Ishikawa (cell line): ENCODE results near the gene EFNA3.

Experiments
- CREB1 ChIP-seq: IDR thresholded peaks from 2 replicates; pipeline ENCODE4 v1.6.1; 2012; ENCODE audit warnings: low read depth
- EGR1 ChIP-seq: IDR thresholded peaks from 2 replicates; pipeline ENCODE4 v1.6.1; 2012
- EP300 ChIP-seq: IDR thresholded peaks from 2 replicates; pipeline ENCODE4 v1.6.1; 2012; ENCODE audit warnings: borderline replicate concordance
- FOXM1 ChIP-seq: IDR thresholded peaks from 2 replicates; pipeline ENCODE4 v1.6.1; 2012; ENCODE audit warnings: low read depth, borderline replicate concordance
- NFIC ChIP-seq: IDR thresholded peaks from 2 replicates; pipeline ENCODE4 v1.6.1; 2012
- RAD21 ChIP-seq: IDR thresholded peaks from 2 replicates; pipeline ENCODE4 v1.6.1; 2012; ENCODE audit warnings: low read depth
- TAF1 ChIP-seq: IDR thresholded peaks from 2 replicates; pipeline ENCODE4 v1.6.1; 2012; ENCODE audit warnings: low read depth, mild to moderate bottlenecking
- TCF12 ChIP-seq: IDR thresholded peaks from 2 replicates; pipeline ENCODE4 v1.6.1; 2012; ENCODE audit warnings: low read depth
- TEAD4 ChIP-seq: IDR thresholded peaks from 2 replicates; pipeline ENCODE4 v1.6.1; 2012
- YY1 ChIP-seq: IDR thresholded peaks from 2 replicates; pipeline ENCODE4 v1.6.1; 2012; ENCODE audit warnings: low read depth
- TF ChIP-seq, protein P1 (sequence below): IDR thresholded peaks from 2 replicates; pipeline ENCODE4 v1.6.1; 2012
- TF ChIP-seq, protein P2 (sequence below): IDR thresholded peaks from 2 replicates; pipeline ENCODE4 v1.6.1; 2012; ENCODE audit warnings: low read depth, mild to moderate bottlenecking

DNA sequence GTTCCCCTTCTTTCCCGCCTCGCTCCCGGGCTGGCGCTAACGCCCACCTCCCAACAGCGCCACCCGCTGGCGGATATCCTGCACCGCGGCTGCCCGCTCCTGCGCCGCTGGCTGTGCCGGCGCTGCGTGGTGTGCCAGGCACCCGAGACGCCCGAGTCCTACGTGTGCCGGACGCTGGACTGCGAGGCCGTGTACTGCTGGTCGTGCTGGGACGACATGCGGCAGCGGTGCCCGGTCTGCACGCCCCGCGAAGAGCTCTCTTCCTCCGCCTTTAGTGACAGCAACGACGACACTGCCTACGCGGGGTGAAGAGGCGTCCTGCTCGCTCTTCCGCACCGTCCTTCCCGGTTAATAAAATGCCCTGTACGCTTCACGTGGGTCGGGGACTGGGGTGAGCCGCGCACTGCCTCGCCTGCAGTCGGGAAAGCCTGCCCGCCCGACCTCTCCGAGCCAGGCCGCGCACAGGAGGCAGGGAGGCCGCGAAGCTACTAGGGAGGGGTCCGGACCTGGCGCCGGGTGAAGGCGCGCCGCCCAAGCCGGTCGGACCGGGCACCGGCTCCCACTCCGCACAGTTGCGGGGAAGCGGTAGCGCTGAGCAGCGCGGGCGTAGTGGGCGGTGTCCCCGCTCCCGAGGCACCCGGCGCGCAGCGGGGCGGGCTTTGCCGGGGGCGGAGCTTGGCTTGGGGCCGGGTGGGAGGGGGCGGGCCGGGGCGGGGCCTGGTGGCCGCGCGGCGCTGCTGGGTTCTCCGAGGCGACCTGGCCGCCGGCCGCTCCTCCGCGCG, 27.9 kb upstream of the EFNA3 start, which contains the start of gene ADAM15:
- TF ChIP-seq TAF1 (no peak; the same call in none of the 2 replicates), YY1 (peak; percentile 57), TCF12 (no peak; the same call in 1 of the 2 replicates), RAD21 (peak; percentile 55), FOXM1 (no peak), NFIC (no peak; the same call in 1 of the 2 replicates), TEAD4 (peak; percentile 31; the same call in 1 of the 2 replicates), EGR1 (peak; percentile 75), EP300 (peak; percentile 52; the same call in 1 of the 2 replicates), CREB1 (no peak)
- TF ChIP-seq, protein P1, sequence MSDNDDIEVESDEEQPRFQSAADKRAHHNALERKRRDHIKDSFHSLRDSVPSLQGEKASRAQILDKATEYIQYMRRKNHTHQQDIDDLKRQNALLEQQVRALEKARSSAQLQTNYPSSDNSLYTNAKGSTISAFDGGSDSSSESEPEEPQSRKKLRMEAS = peak; percentile 96
- TF ChIP-seq, protein P2, sequence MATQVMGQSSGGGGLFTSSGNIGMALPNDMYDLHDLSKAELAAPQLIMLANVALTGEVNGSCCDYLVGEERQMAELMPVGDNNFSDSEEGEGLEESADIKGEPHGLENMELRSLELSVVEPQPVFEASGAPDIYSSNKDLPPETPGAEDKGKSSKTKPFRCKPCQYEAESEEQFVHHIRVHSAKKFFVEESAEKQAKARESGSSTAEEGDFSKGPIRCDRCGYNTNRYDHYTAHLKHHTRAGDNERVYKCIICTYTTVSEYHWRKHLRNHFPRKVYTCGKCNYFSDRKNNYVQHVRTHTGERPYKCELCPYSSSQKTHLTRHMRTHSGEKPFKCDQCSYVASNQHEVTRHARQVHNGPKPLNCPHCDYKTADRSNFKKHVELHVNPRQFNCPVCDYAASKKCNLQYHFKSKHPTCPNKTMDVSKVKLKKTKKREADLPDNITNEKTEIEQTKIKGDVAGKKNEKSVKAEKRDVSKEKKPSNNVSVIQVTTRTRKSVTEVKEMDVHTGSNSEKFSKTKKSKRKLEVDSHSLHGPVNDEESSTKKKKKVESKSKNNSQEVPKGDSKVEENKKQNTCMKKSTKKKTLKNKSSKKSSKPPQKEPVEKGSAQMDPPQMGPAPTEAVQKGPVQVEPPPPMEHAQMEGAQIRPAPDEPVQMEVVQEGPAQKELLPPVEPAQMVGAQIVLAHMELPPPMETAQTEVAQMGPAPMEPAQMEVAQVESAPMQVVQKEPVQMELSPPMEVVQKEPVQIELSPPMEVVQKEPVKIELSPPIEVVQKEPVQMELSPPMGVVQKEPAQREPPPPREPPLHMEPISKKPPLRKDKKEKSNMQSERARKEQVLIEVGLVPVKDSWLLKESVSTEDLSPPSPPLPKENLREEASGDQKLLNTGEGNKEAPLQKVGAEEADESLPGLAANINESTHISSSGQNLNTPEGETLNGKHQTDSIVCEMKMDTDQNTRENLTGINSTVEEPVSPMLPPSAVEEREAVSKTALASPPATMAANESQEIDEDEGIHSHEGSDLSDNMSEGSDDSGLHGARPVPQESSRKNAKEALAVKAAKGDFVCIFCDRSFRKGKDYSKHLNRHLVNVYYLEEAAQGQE = peak; percentile 34; the same call in 1 of the 2 replicates
